Activated CD4-positive, alpha-beta memory T cell treated with anti-CD3 and anti-CD28 coated beads, Interleukin-2, amount 10 ng/mL, durations not matched to agents 7 days and 5 days (primary cell): ENCODE results near the gene PRKACG. TPM values are rescaled to one million over a fixed set of nuclear protein-coding genes. Genes with fewer than 3 reads are reported as not detected.
A peak's percentile ranks its signal among the peaks of the same experiment; 100 is the strongest.

Experiments
- CTCF ChIA-PET: fragments of 350-600 bp; sonication (Branson Sonifier 250); formaldehyde crosslinking; loops from one replicate; lab custom pipeline; 2021; ENCODE audit warnings: antibody characterized with exemption, inconsistent platforms; lab: Charles Lee
- POLR2A ChIA-PET: fragments of 350-600 bp; sonication (Branson Sonifier 250); formaldehyde crosslinking; loops from one replicate; lab custom pipeline; 2021; ENCODE audit warnings: antibody characterized with exemption; lab: Charles Lee
- DNase-seq: peaks from one replicate; pipeline ENCODE4 v3.0.0-alpha.2; 2020
- H3K27ac Mint-ChIP-seq: one replicate; pipeline ENCODE4 v1.8.0; 2021; ENCODE audit warnings: mild to moderate bottlenecking, mixed read lengths
- H3K27me3 Mint-ChIP-seq: one replicate; pipeline ENCODE4 v1.8.0; 2021; ENCODE audit warnings: mixed read lengths
- H3K36me3 Mint-ChIP-seq: one replicate; pipeline ENCODE4 v1.8.0; 2021; ENCODE audit warnings: low read depth, mixed read lengths
- H3K4me1 Mint-ChIP-seq: one replicate; pipeline ENCODE4 v1.8.0; 2021; ENCODE audit warnings: mixed read lengths
- H3K4me3 Mint-ChIP-seq: one replicate; pipeline ENCODE4 v1.8.0; 2021; ENCODE audit warnings: mild to moderate bottlenecking, mixed read lengths
- H3K9me3 Mint-ChIP-seq: one replicate; pipeline ENCODE4 v1.8.0; 2021; ENCODE audit warnings: mixed read lengths
- total RNA-seq, 2 experiments: library from RNA; stranded (reverse); gene quantifications; one replicate each; pipeline ENCODE4 v1.2.3, GENCODE V29; 2021

PRKACG gene
- total RNA-seq, 2 experiments from 2014 or later = not detected

- ChIA-PET POLR2A (no interaction called here), CTCF (no interaction called here)
- Mint-ChIP-seq H3K4me1 (peaks cover 44% of the 10 kb centered on the region), H3K27me3 (no peaks in the 10 kb centered on the region), H3K27ac (no peak overlapping the region), H3K36me3 (peaks cover 17% of the 10 kb centered on the region), H3K9me3 (no peaks in the 10 kb centered on the region), H3K4me3 (no peak overlapping the region)
- DNase-seq = no peak
Measured at GRCh38 chr9:69040646-69041045, 26.7 kb upstream of the PRKACG start.

GRCh38 chr9:69036799-69037198 is 22.9 kb upstream of the PRKACG start:
- POLR2A ChIA-PET = interaction anchor here (0.9 to 3.4 kb wide), 11 partner anchors 7 to 157 kb away, joined by 3 to 21 read pairs (median 6); partner anchors contain the start of gene TJP2
- H3K9me3 Mint-ChIP-seq = no peaks in the 10 kb centered on the region
- H3K4me1 Mint-ChIP-seq = peaks cover 21% of the 10 kb centered on the region
- no peaks in the 10 kb centered on the region for H3K27me3 Mint-ChIP-seq
- CTCF ChIA-PET = interaction anchor here (0.9 to 2.9 kb wide), 14 partner anchors 9 to 453 kb away, joined by 3 to 33 read pairs (median 12); no protein-coding TSS in a partner anchor
- peak overlapping the region; percentile 84 for H3K27ac Mint-ChIP-seq
- DNase-seq = no peak
- peaks cover 4% of the 10 kb centered on the region for H3K36me3 Mint-ChIP-seq
- peak overlapping the region; percentile 96 for H3K4me3 Mint-ChIP-seq

- ChIA-PET CTCF (interaction anchor here (0.6 to 2.9 kb wide), 27 partner anchors 8 to 453 kb away, joined by 3 to 33 read pairs (median 5); no protein-coding TSS in a partner anchor), POLR2A (interaction anchor here (0.5 to 3.4 kb wide), 14 partner anchors 8 to 157 kb away, joined by 3 to 21 read pairs (median 5); partner anchors contain the start of gene TJP2)
- peak; percentile 28 for DNase-seq
- H3K9me3 Mint-ChIP-seq = no peaks in the 10 kb centered on the region
- H3K4me1 Mint-ChIP-seq = peaks cover 25% of the 10 kb centered on the region
- peak overlapping the region; percentile 96 for H3K4me3 Mint-ChIP-seq
- H3K27ac Mint-ChIP-seq = peak overlapping the region; percentile 84
- H3K36me3 Mint-ChIP-seq = peaks cover 4% of the 10 kb centered on the region
- H3K27me3 Mint-ChIP-seq = no peaks in the 10 kb centered on the region
Measured at GRCh38 chr9:69036309-69036708, 22.4 kb upstream of the PRKACG start.

- Mint-ChIP-seq H3K4me1 (peaks cover 32% of the 10 kb centered on the region), H3K27ac (peak within 1 kb of the TSS; percentile 84), H3K27me3 (no peaks in the 10 kb centered on the region), H3K36me3 (peaks cover 6% of the 10 kb centered on the region), H3K9me3 (peaks cover 2% of the 10 kb centered on the region), H3K4me3 (peak within 1 kb of the TSS; percentile 96)
- peak; percentile 86 for DNase-seq
- ChIA-PET CTCF (interaction anchor here (0.5 to 3.6 kb wide), 43 partner anchors 7 to 452 kb away, joined by 3 to 33 read pairs (median 5); a partner anchor contains a TSS), POLR2A (interaction anchor here (0.5 to 3.4 kb wide), 22 partner anchors 9 to 164 kb away, joined by 3 to 21 read pairs (median 4); partner anchors contain the start of gene TJP2)
Measured at GRCh38 chr9:69035438-69036308, 21.8 kb upstream of the PRKACG start, which contains the start of gene FXN. Gene FXN (plus strand): TSS chr9:69035752. CDS start chr9:69035783, 31 bp downstream.

- Mint-ChIP-seq H3K27ac (no peak overlapping the region), H3K36me3 (peaks cover 17% of the 10 kb centered on the region), H3K4me1 (peaks cover 48% of the 10 kb centered on the region), H3K27me3 (no peaks in the 10 kb centered on the region), H3K9me3 (peaks cover 8% of the 10 kb centered on the region), H3K4me3 (no peak overlapping the region)
- ChIA-PET POLR2A (interaction anchor here (1.0 to 2.8 kb wide), 4 partner anchors 10 to 255 kb away, joined by 3 to 20 read pairs (median 4); a partner anchor contains a TSS), CTCF (interaction anchor here (0.8 to 3.6 kb wide), 7 partner anchors 8 to 159 kb away, joined by 3 to 18 read pairs (median 7); no protein-coding TSS in a partner anchor)
- DNase-seq = no peak
Measured at GRCh38 chr9:69034071-69034470, 20.2 kb upstream of the PRKACG start.

- ChIA-PET CTCF (interaction anchor here (1.1 to 3.5 kb wide), 3 partner anchors 11 to 164 kb away, joined by 3 to 32 read pairs (median 4); no protein-coding TSS in a partner anchor), POLR2A (interaction anchor here (0.6 kb wide), 1 partner anchor 9 kb away, joined by 3 read pairs; no protein-coding TSS in a partner anchor)
- H3K4me1 Mint-ChIP-seq = peaks cover 56% of the 10 kb centered on the region
- peaks cover 8% of the 10 kb centered on the region for H3K9me3 Mint-ChIP-seq
- H3K27me3 Mint-ChIP-seq = no peaks in the 10 kb centered on the region
- peaks cover 13% of the 10 kb centered on the region for H3K36me3 Mint-ChIP-seq
- H3K27ac Mint-ChIP-seq = no peak overlapping the region
- no peak for DNase-seq
- H3K4me3 Mint-ChIP-seq = no peak overlapping the region
Measured at GRCh38 chr9:69030851-69031645, 17.1 kb upstream of the PRKACG start.

GRCh38 chr9:69029535-69029934 is 15.6 kb upstream of the PRKACG start:
- peak overlapping the region; percentile 76 for H3K27ac Mint-ChIP-seq
- CTCF ChIA-PET = interaction anchor here (0.7 to 3.5 kb wide), 3 partner anchors 10 to 662 kb away, joined by 3 to 32 read pairs (median 4); no protein-coding TSS in a partner anchor
- H3K27me3 Mint-ChIP-seq = no peaks in the 10 kb centered on the region
- peaks cover 13% of the 10 kb centered on the region for H3K36me3 Mint-ChIP-seq
- POLR2A ChIA-PET = interaction anchor here (1.8 kb wide), 1 partner anchor 10 kb away, joined by 11 read pairs; no protein-coding TSS in a partner anchor
- peaks cover 8% of the 10 kb centered on the region for H3K9me3 Mint-ChIP-seq
- no peak for DNase-seq
- peak overlapping the region; percentile 19 for H3K4me3 Mint-ChIP-seq
- H3K4me1 Mint-ChIP-seq = peaks cover 54% of the 10 kb centered on the region

GRCh38 chr9:69028754-69029153 is 14.8 kb upstream of the PRKACG start:
- Mint-ChIP-seq H3K4me1 (peaks cover 62% of the 10 kb centered on the region), H3K36me3 (peaks cover 13% of the 10 kb centered on the region), H3K27me3 (no peaks in the 10 kb centered on the region), H3K4me3 (no peak overlapping the region), H3K9me3 (peaks cover 8% of the 10 kb centered on the region), H3K27ac (peak overlapping the region; percentile 76)
- ChIA-PET CTCF (interaction anchor here (0.6 to 3.5 kb wide), 15 partner anchors 8 to 661 kb away, joined by 3 to 32 read pairs (median 4); partner anchors contain the start of gene PIP5K1B), POLR2A (interaction anchor here (1.0 to 1.8 kb wide), 3 partner anchors 9 to 56 kb away, joined by 3 to 11 read pairs (median 3); no protein-coding TSS in a partner anchor)
- DNase-seq = peak; percentile 73

GRCh38 chr9:69027355-69028097 is 13.6 kb upstream of the PRKACG start:
- peaks cover 70% of the 10 kb centered on the region for H3K4me1 Mint-ChIP-seq
- H3K27me3 Mint-ChIP-seq = peaks cover 4% of the 10 kb centered on the region
- H3K4me3 Mint-ChIP-seq = no peak overlapping the region
- peaks cover 8% of the 10 kb centered on the region for H3K9me3 Mint-ChIP-seq
- H3K27ac Mint-ChIP-seq = peak overlapping the region; percentile 31
- CTCF ChIA-PET = interaction anchor here (1.0 to 3.5 kb wide), 12 partner anchors 8 to 444 kb away, joined by 3 to 32 read pairs (median 5); partner anchors contain the start of gene FXN
- POLR2A ChIA-PET = interaction anchor here (1.0 to 3.3 kb wide), 4 partner anchors 8 to 55 kb away, joined by 3 to 13 read pairs (median 7); partner anchors contain the start of gene FXN
- peaks cover 13% of the 10 kb centered on the region for H3K36me3 Mint-ChIP-seq
- peak; percentile 48 for DNase-seq

- H3K4me1 Mint-ChIP-seq = peaks cover 73% of the 10 kb centered on the region
- ChIA-PET CTCF (interaction anchor here (1.4 to 3.0 kb wide), 4 partner anchors 9 to 440 kb away, joined by 3 to 18 read pairs (median 4); partner anchors contain the start of gene FXN), POLR2A (interaction anchor here (1.3 kb wide), 1 partner anchor 11 kb away, joined by 4 read pairs; no protein-coding TSS in a partner anchor)
- DNase-seq = no peak
- H3K9me3 Mint-ChIP-seq = no peaks in the 10 kb centered on the region
- H3K36me3 Mint-ChIP-seq = no peaks in the 10 kb centered on the region
- H3K4me3 Mint-ChIP-seq = no peak overlapping the region
- no peak overlapping the region for H3K27ac Mint-ChIP-seq
- H3K27me3 Mint-ChIP-seq = peaks cover 4% of the 10 kb centered on the region
Measured at GRCh38 chr9:69023650-69024049, 9.7 kb upstream of the PRKACG start.
